Amygdala (tissue), 56 donors: Measurements from ENCODE around the gene P2RY2.
"Not testable (repeated sequence)": the region's sequence is repeated elsewhere in the genome, so short reads cannot be mapped to it uniquely, and the experiment has no call there.

Source experiments
- DNase-seq, 56 donors: peaks; one replicate each; lab custom pipeline; 2025; lab: John Stamatoyannopoulos, UW

P2RY2 gene

GRCh38 chr11:73225001-73225686 is 7.1 kb downstream of the P2RY2 start:
- no peak for DNase-seq

- no peak for DNase-seq
Measured at GRCh38 chr11:73225851-73226250, 7.8 kb downstream of the P2RY2 start.

GRCh38 chr11:73226297-73227006 is 8.4 kb downstream of the P2RY2 start:
- no peak for DNase-seq

GRCh38 chr11:73227571-73228211 is 9.6 kb downstream of the P2RY2 start:
- no peak for DNase-seq

DNA sequence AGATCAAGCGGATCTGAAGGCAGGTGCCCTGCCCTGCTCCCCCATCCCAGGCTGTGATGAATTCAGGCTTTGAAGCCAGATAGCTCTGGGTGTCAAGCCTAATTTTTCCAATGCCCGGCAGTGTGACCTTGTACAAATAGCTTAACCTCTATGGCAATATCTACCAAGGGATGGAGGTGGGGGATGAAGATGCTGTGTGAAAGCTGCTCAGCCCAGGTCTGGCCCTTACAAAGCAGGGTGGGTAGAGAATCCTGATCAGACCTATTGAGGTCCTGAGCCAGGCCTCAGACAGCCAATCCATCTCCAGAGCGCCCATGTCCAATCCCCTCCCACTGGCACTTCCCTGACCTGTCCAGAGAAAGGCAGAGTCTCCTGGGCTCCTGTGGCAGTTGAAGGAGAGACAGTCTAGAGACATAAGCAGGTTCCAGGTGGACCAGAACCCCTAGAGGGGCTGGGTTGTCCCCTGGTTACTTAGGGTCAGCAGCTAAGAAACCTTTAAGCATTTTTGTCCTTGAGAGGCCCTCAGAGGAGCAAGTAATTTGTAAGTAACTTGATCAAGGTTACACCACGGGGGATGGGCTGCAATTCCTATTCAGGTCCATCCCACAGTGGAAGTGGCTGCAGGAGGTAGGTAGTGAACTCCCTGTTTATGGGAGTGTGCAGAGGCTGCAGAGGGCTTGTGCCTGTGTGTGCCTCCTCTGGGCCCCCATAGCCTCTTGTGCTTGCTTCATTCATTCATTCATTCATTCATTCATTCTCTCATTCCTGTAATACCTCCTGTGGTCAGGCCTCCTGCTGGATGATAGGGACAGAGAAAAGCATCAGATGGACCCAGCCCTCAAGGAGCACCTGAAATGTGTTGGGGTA is 10.4 kb downstream of the P2RY2 start:
- DNase-seq = no peak

DNA sequence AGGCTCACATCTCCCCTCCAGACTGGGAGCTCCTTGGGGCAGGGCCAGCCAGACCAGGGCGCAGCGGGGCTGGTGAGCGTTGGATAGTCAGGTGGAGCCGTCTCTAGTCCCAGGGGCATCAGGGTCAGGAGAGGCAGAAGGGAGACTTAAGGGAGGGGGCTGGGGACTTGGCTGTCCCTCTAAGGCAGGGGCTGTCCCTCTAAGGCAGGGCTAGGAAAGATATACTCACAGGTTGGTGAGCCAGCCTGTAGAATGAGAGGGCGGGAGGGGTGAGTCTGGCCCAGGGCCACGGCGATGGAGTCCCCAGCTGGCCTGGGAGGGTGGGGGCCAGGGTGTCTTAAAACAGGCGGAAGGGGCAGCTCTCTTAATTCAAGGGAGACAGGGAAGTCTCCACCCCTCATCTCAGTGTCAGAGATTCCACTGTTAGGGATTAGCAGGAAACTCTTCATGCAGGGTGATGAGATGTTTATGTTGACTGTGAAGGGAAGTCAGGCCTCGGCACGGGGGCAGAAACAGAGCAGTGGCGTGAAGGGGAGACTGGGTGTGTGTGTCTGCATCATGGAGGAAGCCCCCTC is 11.3 kb downstream of the P2RY2 start:
- no peak for DNase-seq

DNA sequence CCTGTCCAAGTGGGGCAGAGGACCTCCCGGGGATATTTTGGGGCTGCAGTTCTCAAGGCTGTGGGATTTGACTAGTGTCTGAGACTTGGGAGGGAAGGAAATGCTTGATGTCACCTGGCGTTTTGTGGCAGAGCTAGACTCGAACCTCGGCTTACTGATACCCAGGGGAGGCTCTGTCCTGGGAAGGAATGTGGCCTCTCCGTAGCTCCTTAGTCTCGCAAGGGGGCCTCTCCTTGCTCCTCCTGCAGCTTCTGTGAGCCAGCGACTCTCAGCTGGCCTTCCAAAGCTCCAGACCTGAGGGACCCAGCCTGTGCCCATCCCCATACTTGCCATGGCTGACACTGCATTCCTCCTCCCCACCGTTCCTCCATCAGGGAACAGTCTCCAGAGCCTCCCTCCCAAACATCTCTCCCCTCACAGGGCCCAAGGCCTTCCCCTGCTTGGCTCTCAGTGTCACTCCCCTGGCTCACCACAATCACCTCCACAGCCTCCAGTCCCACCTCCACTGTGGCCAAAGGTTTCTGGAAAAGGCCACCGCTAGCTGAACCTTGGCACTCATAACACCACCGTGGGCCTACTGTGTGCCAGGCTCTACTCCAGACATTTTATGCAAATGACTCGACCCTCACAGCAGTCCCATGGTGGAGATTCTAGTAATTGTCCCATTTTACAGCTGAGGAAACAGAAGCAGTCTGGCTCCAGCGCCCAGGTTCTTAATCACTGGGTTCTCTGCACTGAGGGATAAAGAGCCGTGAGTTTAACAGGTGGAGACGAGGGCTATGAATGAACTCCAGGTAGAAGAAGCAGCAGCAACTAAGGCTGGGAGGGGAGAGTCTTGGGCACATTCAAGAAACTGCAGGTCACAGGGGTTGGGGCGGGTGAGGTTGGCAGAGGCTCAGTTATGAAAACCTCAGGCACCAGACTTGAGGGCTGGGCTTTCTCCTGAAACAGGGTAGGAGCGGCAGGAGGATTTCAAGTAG is 12.1 kb downstream of the P2RY2 start:
- DNase-seq = no peak

DNA sequence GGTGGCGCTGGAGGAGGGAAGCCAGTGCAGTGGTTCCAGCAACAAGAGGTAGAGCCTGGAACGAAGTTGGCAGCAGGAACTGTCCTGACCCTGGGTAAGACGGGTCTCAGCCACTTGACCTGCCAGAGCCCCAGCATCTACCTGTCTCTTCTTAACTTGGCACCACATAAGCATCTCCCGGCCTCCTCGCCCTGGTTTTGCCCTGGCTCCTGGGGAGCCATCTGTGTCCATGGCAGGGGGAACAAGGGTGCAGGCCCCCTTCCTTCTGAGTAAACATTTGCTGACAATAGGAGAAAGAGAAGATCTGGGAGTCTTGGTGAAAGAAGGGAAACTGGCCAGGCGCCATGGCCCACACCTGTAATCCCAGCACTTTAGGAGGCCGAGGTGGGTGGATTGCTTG is 12.8 kb downstream of the P2RY2 start:
- DNase-seq = no peak

- DNase-seq = not testable (repeated sequence)
Measured at GRCh38 chr11:73232487-73232886, 14.4 kb downstream of the P2RY2 start.

GRCh38 chr11:73233211-73233610 is 15.1 kb downstream of the P2RY2 start:
- DNase-seq = no peak

DNA sequence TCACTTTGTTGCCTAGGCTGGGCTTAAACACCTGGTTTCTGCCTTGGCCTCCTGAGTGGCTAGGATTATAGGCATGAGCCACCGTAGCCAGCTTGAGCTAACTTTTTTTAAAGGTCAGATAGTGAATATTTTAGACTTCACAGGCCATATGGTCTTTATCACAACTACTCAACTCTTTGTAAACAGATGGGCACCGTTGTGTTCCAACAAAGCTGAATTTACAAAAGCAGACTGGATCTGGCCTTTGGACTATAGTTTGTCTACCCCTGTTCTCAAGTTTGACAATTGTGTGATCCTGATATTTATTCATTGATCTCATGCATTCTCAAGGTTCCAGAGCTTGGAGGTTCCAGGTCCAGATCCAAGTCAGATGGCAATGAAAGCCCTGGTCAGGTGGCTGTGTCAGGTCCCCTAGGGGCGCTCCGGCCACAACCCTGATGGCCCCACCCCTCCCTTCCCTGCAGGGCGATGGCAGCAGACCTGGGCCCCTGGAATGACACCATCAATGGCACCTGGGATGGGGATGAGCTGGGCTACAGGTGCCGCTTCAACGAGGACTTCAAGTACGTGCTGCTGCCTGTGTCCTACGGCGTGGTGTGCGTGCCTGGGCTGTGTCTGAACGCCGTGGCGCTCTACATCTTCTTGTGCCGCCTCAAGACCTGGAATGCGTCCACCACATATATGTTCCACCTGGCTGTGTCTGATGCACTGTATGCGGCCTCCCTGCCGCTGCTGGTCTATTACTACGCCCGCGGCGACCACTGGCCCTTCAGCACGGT is 15.8 kb downstream of the P2RY2 start:
- no peak for DNase-seq

DNA sequence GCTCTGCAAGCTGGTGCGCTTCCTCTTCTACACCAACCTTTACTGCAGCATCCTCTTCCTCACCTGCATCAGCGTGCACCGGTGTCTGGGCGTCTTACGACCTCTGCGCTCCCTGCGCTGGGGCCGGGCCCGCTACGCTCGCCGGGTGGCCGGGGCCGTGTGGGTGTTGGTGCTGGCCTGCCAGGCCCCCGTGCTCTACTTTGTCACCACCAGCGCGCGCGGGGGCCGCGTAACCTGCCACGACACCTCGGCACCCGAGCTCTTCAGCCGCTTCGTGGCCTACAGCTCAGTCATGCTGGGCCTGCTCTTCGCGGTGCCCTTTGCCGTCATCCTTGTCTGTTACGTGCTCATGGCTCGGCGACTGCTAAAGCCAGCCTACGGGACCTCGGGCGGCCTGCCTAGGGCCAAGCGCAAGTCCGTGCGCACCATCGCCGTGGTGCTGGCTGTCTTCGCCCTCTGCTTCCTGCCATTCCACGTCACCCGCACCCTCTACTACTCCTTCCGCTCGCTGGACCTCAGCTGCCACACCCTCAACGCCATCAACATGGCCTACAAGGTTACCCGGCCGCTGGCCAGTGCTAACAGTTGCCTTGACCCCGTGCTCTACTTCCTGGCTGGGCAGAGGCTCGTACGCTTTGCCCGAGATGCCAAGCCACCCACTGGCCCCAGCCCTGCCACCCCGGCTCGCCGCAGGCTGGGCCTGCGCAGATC is 16.5 kb downstream of the P2RY2 start:
- no peak for DNase-seq

- DNase-seq = no peak
Measured at GRCh38 chr11:73235236-73235786, 17.2 kb downstream of the P2RY2 start.

DNA sequence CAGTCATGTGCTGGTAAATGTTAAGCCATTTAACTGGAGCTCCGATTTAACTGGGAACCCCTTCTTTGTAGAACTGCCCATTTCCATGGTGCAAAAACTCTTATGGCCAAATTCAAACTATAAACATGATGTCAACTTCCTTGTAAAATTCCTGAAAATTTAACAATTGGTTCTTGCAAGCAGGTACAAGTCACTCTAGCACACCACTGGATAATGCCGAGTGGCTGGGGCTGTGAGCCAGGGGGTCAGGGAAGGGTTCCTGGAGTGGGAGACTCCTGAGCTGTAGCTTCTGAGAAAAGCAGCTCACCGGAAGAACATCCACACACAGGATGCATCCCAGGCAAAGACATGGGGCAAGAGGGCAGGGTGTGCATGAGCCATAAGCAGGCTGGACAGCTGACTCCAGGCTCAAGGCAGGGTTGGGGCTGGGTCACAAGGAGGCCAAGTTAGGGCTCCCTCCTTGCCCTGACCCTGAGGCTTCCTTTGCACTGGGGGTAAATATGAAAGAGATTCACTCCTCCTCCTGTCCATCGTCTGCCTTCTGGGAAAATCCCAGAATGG is 18.2 kb downstream of the P2RY2 start:
- no peak for DNase-seq

DNA sequence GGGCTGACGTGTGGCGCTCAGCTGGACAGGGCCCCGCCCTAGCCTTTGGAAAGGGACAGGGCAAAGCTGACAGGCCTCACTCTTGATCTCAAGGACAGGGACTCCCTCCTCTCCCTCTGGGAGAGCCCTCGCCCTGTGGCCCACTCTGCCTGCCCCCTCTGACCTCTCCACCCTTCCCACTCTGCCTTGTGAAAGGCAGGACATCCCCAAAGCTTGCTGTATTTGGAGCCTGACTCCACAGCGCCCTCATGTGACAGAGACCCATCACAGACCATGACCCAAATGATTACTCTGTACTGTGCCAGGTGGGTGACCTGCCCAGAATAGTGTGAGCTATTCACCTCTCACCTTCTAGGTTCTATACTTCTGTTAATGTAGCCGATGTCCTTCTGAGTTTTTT is 18.8 kb downstream of the P2RY2 start:
- DNase-seq = peak in 4 of 56 donors; percentile 5 to 40 (median 18)

DNA sequence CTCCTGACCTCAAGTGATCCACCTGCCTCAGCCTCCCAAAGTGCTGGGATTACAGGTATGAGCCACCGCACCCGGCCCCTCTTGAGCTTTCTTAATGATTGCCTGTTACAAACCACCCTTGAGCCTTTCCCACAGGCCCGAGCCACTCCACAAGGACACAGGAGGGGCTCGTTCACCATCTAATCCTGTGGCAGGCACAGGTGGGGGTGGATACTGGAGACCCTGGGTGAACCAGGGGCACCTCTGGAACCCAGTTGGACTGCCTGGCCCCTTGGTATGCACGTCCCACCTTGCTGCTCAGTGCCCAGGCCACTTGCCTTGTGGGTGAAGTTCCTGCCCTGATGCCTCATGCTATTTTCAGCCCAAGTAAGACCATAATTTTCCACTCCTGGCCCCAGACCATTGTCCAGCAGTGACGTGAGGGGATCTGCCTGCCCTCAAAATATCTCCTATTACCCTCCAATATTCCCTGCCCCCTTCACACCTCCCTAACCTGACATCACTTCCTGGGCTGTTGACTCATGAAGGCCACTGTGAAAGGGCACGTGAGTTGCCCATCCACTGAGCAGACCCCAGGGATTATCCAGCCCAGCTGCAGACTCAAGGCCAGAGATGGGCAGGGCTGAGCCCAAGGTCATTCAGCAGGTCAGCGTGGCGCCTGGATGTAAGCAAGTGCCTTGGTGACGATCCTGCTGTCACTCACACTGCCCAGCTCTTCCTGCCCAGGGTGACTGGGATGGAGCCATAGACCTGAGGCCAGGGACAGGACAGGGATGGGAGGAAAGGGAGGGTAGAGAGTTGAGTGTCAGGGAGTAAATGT is 19.6 kb downstream of the P2RY2 start:
- no peak for DNase-seq
